GM23338 (cell line): ENCODE measurements around the gene ANTXR2.

ENCODE experiments used
- CTCF ChIP-seq, 2 experiments: fragments of 200-600 bp in 1 of 2; sonication (generic) in 1 of 2; conservative IDR thresholded peaks; 2 replicates each; pipeline versions ENCODE4 v1.5.1 to v1.6.1; 2016 to 2017; ENCODE audit warnings: antibody characterized with exemption in 2 of 2, low read depth in 2 of 2, mild to moderate bottlenecking in 2 of 2, moderate library complexity in 1 of 2
- EZH2 ChIP-seq: fragments of 200-600 bp; sonication (generic); IDR thresholded peaks from one replicate; pipeline ENCODE4 v1.8.0; 2017; ENCODE audit warnings: antibody characterized with exemption, mild to moderate bottlenecking, low read depth; ENCODE audit not compliant: unreplicated experiment
- EZH2phosphoT487 ChIP-seq: fragments of 200-600 bp; sonication (generic); IDR thresholded peaks from one replicate; pipeline ENCODE4 v1.8.1; 2018; ENCODE audit warnings: antibody characterized with exemption; ENCODE audit not compliant: unreplicated experiment
- POLR2AphosphoS5 ChIP-seq: IDR thresholded peaks from 2 replicates; pipeline ENCODE4 v1.6.1; 2016; ENCODE audit warnings: antibody characterized with exemption, low read depth
- REST ChIP-seq: IDR thresholded peaks from one replicate; pipeline ENCODE4 v1.6.1; 2018; ENCODE audit warnings: antibody characterized with exemption; ENCODE audit not compliant: unreplicated experiment

- TF ChIP-seq EZH2 (no peak), CTCF (conservative IDR thresholded peaks at IDR 0.05; ENCODE audit: low read depth in 2 of 2) (no peak), REST (no peak), EZH2phosphoT487 (no peak), POLR2AphosphoS5 (no peak)
Measured at GRCh38 chr4:80035336-80035735, 37.7 kb downstream of the ANTXR2 start.
